Upper lobe of left lung (tissue), 4 donors: ENCODE measurements around the gene THRA.

Experiments
- EP300 ChIP-seq, 4 donors: sonication (generic); formaldehyde crosslinking; IDR thresholded peaks; one replicate each; pipeline ENCODE4 v1.5.1; 2017; ENCODE audit warnings: antibody characterized with exemption in 4 of 4, control low read depth in 2 of 4
- POLR2A ChIP-seq, 4 donors: fragments of 450-650 bp; IDR thresholded peaks; one replicate each; pipeline ENCODE4 v1.5.1; 2016 to 2017; ENCODE audit warnings: antibody characterized with exemption in 4 of 4, mild to moderate bottlenecking in 2 of 4
- POLR2AphosphoS5 ChIP-seq, 2 donors: sonication (generic); formaldehyde crosslinking; IDR thresholded peaks; one replicate each; pipeline ENCODE4 v1.5.1; 2017; ENCODE audit warnings: antibody characterized with exemption in 2 of 2
- TF ChIP-seq, protein P1 (sequence below), 6 experiments: fragments of 450-650 bp in 4 of 6; fragments of 200-600 bp in 2 of 6; sonication (generic) in 2 of 6; IDR thresholded peaks; one replicate each; pipeline ENCODE4 v1.5.1; 2016 to 2019; ENCODE audit warnings: antibody characterized with exemption in 6 of 6

- TF ChIP-seq, protein P1, sequence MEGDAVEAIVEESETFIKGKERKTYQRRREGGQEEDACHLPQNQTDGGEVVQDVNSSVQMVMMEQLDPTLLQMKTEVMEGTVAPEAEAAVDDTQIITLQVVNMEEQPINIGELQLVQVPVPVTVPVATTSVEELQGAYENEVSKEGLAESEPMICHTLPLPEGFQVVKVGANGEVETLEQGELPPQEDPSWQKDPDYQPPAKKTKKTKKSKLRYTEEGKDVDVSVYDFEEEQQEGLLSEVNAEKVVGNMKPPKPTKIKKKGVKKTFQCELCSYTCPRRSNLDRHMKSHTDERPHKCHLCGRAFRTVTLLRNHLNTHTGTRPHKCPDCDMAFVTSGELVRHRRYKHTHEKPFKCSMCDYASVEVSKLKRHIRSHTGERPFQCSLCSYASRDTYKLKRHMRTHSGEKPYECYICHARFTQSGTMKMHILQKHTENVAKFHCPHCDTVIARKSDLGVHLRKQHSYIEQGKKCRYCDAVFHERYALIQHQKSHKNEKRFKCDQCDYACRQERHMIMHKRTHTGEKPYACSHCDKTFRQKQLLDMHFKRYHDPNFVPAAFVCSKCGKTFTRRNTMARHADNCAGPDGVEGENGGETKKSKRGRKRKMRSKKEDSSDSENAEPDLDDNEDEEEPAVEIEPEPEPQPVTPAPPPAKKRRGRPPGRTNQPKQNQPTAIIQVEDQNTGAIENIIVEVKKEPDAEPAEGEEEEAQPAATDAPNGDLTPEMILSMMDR (IDR thresholded peaks at IDR 0.05) = no peak
- TF ChIP-seq EP300 (IDR thresholded peaks at IDR 0.05) (peak in 1 of 4 donors; percentile 80), POLR2A (IDR thresholded peaks at IDR 0.05) (no peak), POLR2AphosphoS5 (IDR thresholded peaks at IDR 0.05) (peak; percentile 35 to 44)
These were observed 48.3 kb upstream of the THRA start for GRCh38 chr17:40014375-40014980.
